ENCODE data around the gene SPG11. TPM values are rescaled to one million over a fixed set of nuclear protein-coding genes. Genes with fewer than 3 reads are reported as not detected.

Gene SPG11
- total and polyA plus RNA-seq, 2 donors (not counting 1 experiment from before 2014, with no cell fraction given) = 134 to 219 TPM

- POLR2A ChIA-PET = interaction anchor here (0.6 to 16.6 kb wide), 9 partner anchors 15 to 130 kb away, joined by 3 to 819 read pairs (median 5); partner anchors contain the start of genes B2M, EIF3J, PATL2 and TRIM69
- Histone ChIP-seq H3K9me3 (ENCODE audit: control extremely low read depth in 1 of 3, control insufficient read depth in 2 of 3, insufficient read depth in 1 of 3, low read length in 2 of 3) (no peaks in the 10 kb centered on the region), H3K9ac (ENCODE audit: low read length) (peak overlapping the region; percentile 99)
Measured at GRCh38 chr15:44662478-44663409, 718 bp downstream of the SPG11 start.

More at GRCh38 chr15:44662478-44663409, 718 bp downstream of the SPG11 start:
- peaks cover 43% of the 10 kb centered on the region for H3K4me1 Mint-ChIP-seq
- peak overlapping the region; percentile 93 for H3K27ac Mint-ChIP-seq
- peaks cover 5 to 19% of the 10 kb centered on the region in 2 experiments for H3K36me3 ChIP-seq (replicated peaks in 1 of 2; ENCODE audit: control extremely low read depth in 1 of 2, control insufficient read depth in 1 of 2, extremely low read depth in 1 of 2, insufficient read depth in 2 of 2, low read length in 1 of 2)
- H3K9me3 Mint-ChIP-seq (ENCODE audit: insufficient read depth) = no peaks in the 10 kb centered on the region
- DNase-seq = peak; percentile 92
- H3K27me3 ChIP-seq (replicated peaks in 1 of 4; ENCODE audit: control extremely low read depth in 1 of 4, control insufficient read depth in 3 of 4, insufficient read depth in 4 of 4, low read length in 3 of 4) = no peaks in the 10 kb centered on the region
- H3K27me3 Mint-ChIP-seq = no peaks in the 10 kb centered on the region
- 0% methylated on average over 22 of the region's 34 CpGs for WGBS (ENCODE audit: insufficient coverage)
- peak overlapping the region; percentile 96 to 97 for H3K27ac ChIP-seq (ENCODE audit: low read length in 2 of 2)
- intact Hi-C loops (cut with micrococcal nuclease) = loop anchor here (1.0 to 5.0 kb wide), 8 partner anchors 14 to 860 kb away; partner anchors contain the start of genes EIF3J and SLC30A4
- H3K79me2 ChIP-seq (ENCODE audit: control insufficient read depth, insufficient read depth, low read length) = peaks cover 65% of the 10 kb centered on the region
- H2AFZ ChIP-seq (ENCODE audit: insufficient read depth, low read depth, low read length, poor library complexity, severe bottlenecking) = peak overlapping the region; percentile 89
- CTCF ChIA-PET = interaction anchor here (0.6 to 9.5 kb wide), 26 partner anchors 8 to 128 kb away, joined by 3 to 353 read pairs (median 6); partner anchors contain the start of genes B2M, PATL2 and TRIM69
- no peaks in the 10 kb centered on the region for H4K20me1 ChIP-seq (ENCODE audit: control insufficient read depth, insufficient read depth, low read length, poor library complexity, severe bottlenecking)
- ATAC-seq (ENCODE audit: low read depth) = peak; percentile 60
- H3K4me3 Mint-ChIP-seq = peak overlapping the region; percentile 99
- H3K4me2 ChIP-seq (replicated peaks; ENCODE audit: low read depth, low read length, poor library complexity, severe bottlenecking) = peak overlapping the region; percentile 94
- peak overlapping the region; percentile 81 to 99 (median 95) for H3K4me3 ChIP-seq (ENCODE audit: control extremely low read depth in 1 of 5, extremely low read depth in 1 of 5, insufficient read depth in 1 of 5, low read depth in 2 of 5, low read length in 4 of 5)
- peaks cover 44 to 51% of the 10 kb centered on the region in 2 donors for H3K4me1 ChIP-seq (ENCODE audit: control insufficient read depth in 2 of 2, insufficient read depth in 2 of 2, low read length in 2 of 2)
- TF ChIP-seq EZH2 (IDR thresholded peaks at IDR 0.05; ENCODE audit: borderline replicate concordance, insufficient read depth, low read depth, low read length, poor library complexity, severe bottlenecking) (no peak), CTCF (IDR thresholded peaks at IDR 0.05) (no peak)
